HG03280 (cell line): Measurements from ENCODE around the gene CPLX1.

ENCODE experiments used
- ATAC-seq: cut with Tn5 transposase; IDR thresholded peaks from one replicate; pipeline ENCODE4 v1.9.1; 2021; ENCODE audit warnings: mild to moderate bottlenecking, moderate library complexity; ENCODE audit not compliant: unreplicated experiment

The CPLX1 gene

DNA sequence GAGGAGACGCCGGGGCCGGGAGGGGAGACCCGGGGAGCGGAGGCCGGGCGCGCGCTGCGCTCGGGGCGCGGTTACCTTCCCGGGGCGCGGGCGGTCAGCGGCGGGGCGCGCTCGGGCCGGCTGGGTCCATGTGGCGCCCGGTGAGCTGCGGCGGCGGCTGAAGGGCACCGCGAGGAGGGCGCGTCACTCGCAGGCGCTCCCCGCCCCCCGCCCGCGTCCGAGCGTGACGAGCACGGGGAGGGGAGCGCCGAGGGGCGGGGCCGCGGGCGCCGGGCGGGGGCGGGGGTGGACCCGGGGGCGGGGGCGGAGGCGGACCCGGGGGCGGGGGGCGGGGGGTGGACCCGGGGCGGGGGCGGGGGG is at the start of gene CPLX1:
Gene CPLX1, minus strand, starts transcription at position 159 of the 360 bp plus-strand sequence. CDS start 1,607 bp downstream, outside the sequence.
- ATAC-seq, result no peak

- ATAC-seq, result no peak
Observed at GRCh38 chr4:874971-875817, 49.3 kb upstream of the CPLX1 start.

DNA sequence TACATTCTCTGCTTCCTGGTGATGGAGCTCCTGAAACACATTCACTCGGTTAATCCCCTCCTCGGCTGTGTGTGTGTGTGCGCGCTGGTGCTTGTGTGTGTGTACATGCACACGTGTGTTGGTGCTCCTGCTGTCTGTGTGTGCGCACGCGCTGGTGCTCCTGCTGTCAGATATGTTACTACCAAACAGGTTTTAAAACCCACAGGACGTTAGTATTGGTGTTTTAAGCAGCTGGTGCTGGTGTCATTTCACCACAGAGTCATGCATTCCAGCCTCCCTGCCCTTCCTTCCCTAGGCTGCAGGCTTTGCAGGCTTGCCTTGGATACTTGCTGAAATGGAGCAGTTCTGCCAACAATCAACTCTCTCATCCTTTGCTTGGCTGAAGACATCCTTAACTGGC is 48.1 kb upstream of the CPLX1 start:
- ATAC-seq, result no peak

GRCh38 chr4:872241-872981 is 46.5 kb upstream of the CPLX1 start:
- ATAC-seq, result no peak

DNA sequence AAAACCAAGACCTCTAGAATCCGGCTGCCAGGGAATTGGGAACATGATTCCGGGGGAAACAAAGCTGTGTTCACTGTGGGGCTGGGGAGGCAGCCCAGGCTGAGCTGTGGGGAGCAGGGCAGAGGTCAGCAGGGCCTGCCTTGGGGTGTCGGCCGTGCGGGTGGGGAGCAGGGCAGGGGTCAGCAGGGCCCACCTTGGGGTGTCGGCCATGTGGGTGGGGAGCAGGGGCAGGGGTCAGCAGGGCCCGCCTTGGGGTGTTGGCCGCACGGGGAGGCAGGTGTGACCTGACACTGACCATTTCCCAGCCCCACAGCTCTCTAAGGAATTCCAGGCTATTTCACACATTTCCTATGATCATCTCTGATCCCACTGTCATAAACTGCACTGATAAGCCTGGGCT is 45.6 kb upstream of the CPLX1 start:
- no peak for ATAC-seq

GRCh38 chr4:870951-871350 is 45.0 kb upstream of the CPLX1 start:
- no peak for ATAC-seq

GRCh38 chr4:869776-870175 is 43.8 kb upstream of the CPLX1 start:
- no peak for ATAC-seq

DNA sequence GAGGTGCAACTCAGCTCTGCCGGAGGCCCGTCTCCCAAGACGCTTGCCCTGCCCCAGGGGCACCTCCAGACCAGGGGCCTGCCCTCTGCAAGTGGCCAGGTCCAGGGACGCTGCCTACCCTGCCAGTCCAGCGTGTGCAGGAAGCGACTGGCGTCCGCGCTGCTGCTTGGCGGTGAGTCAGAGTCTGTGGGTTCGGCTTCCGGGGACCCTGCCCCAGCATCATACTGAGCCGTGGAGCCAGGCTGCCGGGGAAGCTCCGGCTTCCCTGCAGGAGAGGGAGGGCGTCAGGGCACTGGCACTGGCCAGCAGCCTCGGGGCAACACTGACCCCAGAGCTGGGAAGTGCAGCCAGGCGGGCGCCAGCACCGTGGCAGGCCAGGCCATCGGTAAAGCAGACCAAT is 42.5 kb upstream of the CPLX1 start:
- no peak for ATAC-seq

- no peak for ATAC-seq
Observed at GRCh38 chr4:867526-868250, 41.8 kb upstream of the CPLX1 start.

GRCh38 chr4:866761-867390 is 40.9 kb upstream of the CPLX1 start:
- no peak for ATAC-seq

DNA sequence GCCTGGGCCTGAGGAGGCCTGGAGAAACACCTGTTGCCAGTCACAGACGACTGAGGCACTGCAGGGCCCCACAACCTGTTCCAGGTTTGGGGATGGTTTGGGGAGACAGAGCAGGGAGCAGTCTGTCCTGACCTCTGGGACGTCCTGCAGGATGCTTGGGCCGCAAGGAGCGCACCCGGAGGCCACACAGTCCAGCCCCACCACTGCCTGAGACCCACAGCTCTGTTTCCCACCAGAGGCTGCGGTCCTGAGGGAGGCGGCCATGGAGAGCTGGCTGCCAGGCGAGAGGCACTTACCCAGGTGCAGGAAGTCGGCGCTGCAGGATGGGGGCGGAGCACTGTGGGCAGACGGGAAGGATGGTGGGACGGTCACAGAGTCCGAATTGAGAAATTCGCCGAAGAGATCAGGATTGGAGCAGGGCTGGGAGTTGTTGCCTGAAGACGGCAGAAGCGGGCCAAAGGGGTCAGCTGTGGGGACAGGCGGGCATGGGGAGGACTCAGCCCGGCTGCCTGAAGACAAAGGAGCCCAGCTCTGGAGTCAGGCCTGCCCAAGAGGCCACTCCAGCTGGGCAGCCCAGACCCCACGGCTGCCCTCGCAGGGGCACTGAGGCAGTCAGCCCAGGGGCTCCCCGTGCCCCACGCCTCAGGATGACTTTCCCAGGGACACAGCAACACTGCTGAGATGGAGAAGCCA is 40.3 kb upstream of the CPLX1 start:
- no peak for ATAC-seq

GRCh38 chr4:865572-865971 is 39.6 kb upstream of the CPLX1 start:
- ATAC-seq, result no peak

GRCh38 chr4:865121-865465 is 39.2 kb upstream of the CPLX1 start:
- no peak for ATAC-seq

DNA sequence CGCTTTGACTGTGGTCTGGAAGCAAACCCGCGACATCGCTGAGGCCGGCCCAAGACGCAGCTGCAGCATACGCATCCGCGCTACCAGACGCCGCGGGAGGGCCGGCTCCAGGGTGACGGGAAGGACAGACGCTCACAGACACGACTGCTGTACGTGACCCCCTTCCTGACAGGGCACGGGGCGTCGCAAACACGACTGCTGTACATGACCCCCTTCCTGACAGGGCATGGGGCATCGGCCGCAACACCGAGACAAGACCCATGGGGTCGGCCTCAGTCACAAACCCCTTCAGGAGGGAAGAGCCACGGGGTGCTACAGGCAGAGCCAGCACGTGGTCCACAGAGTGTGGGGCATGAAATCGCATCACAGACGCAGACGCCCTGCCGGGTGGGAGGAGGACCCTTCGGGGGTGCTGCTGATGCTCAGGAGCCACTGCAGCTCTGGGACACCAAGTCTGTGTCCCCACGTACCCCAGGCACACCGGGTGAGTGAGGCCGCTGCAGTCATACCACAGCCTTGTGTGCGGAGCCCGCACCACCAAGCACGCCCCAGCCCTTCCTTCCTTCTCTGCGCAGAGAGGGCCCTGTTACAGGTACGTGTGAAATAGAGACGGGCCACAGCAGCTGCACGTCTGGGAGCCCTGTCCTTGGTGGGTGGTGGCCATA is 38.7 kb upstream of the CPLX1 start:
- ATAC-seq, result no peak

GRCh38 chr4:860561-860960 is 34.6 kb upstream of the CPLX1 start:
- ATAC-seq, result no peak

- no peak for ATAC-seq
Observed at GRCh38 chr4:859496-859895, 33.6 kb upstream of the CPLX1 start.

DNA sequence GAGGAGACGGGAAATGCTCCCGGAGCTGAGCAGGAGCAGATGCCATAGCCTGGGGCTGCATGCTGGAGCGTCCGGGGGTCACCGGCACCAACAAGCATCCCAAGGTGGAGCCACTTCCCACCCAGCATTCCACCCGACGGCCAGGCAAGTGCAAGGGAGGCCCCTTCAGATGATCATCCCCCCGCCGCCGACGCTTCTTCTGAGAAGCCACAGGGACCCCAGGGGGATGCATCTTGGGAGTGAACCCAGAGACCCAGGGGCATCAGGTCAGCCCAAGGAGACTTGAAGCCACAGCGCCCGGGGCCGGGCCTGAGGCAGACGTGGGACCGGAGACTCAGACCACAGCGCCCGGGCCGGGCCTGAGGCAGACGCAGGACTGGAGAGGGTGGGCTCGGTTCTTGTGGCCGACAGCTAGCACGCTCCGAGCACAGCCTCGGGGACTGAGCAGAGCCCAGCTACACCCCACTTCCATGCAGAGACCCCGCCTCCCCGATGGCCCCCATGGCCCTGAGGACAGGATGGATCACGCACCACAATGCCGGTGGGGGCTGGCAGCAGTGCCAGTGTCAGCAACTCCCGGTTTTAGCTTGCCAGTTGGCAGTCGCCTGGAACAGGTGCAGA is 33.0 kb upstream of the CPLX1 start:
- ATAC-seq, result no peak

DNA sequence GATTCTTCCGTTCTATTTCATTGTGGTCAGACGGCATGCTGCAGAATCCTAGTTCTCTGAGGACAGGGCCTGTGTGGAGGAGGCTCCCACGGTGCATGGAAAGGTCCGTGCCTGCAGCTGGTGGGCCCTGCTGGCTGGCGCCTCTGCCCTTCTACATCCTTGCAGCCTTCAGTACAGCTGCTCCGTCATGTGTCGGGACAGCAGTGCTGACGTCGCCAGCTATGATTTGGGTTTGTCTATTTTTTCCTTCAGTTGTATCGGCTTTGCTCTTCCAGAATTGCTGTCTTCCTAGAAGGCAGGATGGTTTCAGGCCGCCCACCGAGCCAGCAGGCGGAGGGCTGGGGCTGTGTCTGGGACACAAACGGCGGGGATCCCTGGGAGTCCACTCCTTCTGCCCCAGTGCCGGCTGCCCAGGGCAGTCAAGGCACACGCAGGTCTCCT is 32.1 kb upstream of the CPLX1 start:
- ATAC-seq, result no peak

- ATAC-seq, result no peak
Observed at GRCh38 chr4:857461-857860, 31.5 kb upstream of the CPLX1 start.
